GM12878 (cell line): ENCODE data around the gene PSMB4. TPM values are rescaled to one million over a fixed set of nuclear protein-coding genes. Genes with fewer than 3 reads are reported as not detected.
"Not testable (repeated sequence)": the region's sequence is repeated elsewhere in the genome, so short reads cannot be mapped to it uniquely, and the experiment has no call there.

Source experiments
- ATAC-seq: fragments of 200-7000 bp; cut with Tn5 transposase; 3 replicates; pipeline ENCODE4 v1.9.1; 2020; ENCODE audit warnings: mild to moderate bottlenecking, moderate library complexity
- BruUV-seq: library from RNA; stranded (reverse); fragments of 400-500 nt; replicated peaks from 2 replicates; lab custom pipeline; 2021; lab: Mats Ljungman, UMichigan
- CTCF ChIA-PET: fragments of 300-600 bp; sonication (Branson Sonifier 250); formaldehyde crosslinking; extraction: SDS; loops from one replicate; lab custom pipeline; 2021; ENCODE audit warnings: inconsistent platforms; lab: Yijun Ruan, JAX
- POLR2A ChIA-PET: fragments of 350-600 bp; formaldehyde crosslinking; extraction: SDS; loops from one replicate; lab custom pipeline; 2021; ENCODE audit warnings: inconsistent platforms; lab: Charles Lee
- RAD21 ChIA-PET: fragments of 300-600 bp; sonication (Branson Sonifier 250); formaldehyde crosslinking; loops from one replicate; lab custom pipeline; 2023; ENCODE audit warnings: antibody characterized with exemption; ENCODE audit not compliant: unreplicated experiment; lab: Charles Lee
- SMC1A ChIA-PET: fragments of 300-600 bp; sonication (Branson Sonifier 250); formaldehyde crosslinking; loops from one replicate; lab custom pipeline; 2023; ENCODE audit not compliant: unreplicated experiment, uncharacterized antibody; lab: Charles Lee
- DNase-seq: peaks from one replicate; pipeline ENCODE4 v3.0.0-alpha.2; 2011; ENCODE audit warnings: low read depth, low spot score
- FAIRE-seq: peaks from 3 replicates; lab custom pipeline; 2011; peaks lifted over from hg19 to GRCh38; lab: Jason Lieb, UNC
- H2AFZ ChIP-seq: 2 replicates; pipeline ENCODE4 v1.6.0; 2011; ENCODE audit warnings: low read depth, low read length, control low read depth; ENCODE audit not compliant: control insufficient read depth
- H3K27ac ChIP-seq: 2 replicates; pipeline ENCODE4 v1.5.1; 2011; ENCODE audit warnings: control low read depth; ENCODE audit not compliant: control insufficient read depth, insufficient read depth
- H3K27me3 ChIP-seq, 2 experiments: replicated peaks in 1 of 2; 2 replicates each; pipeline versions ENCODE4 v1.6.0 to v1.6.1; 2011; ENCODE audit warnings: low read length in 1 of 2; ENCODE audit not compliant: control insufficient read depth in 2 of 2, insufficient read depth in 2 of 2
- H3K36me3 ChIP-seq, 2 experiments: 2 replicates each; pipeline ENCODE4 v1.5.1; 2011; ENCODE audit warnings: low read length in 1 of 2; ENCODE audit not compliant: control insufficient read depth in 2 of 2, insufficient read depth in 2 of 2
- H3K4me1 ChIP-seq: 2 replicates; pipeline ENCODE4 v1.6.1; 2011; ENCODE audit warnings: mild to moderate bottlenecking, low read length, moderate library complexity, mixed read lengths; ENCODE audit not compliant: control insufficient read depth, insufficient read depth
- H3K4me2 ChIP-seq: 2 replicates; pipeline ENCODE4 v1.6.0; 2011; ENCODE audit warnings: control low read depth; ENCODE audit not compliant: control insufficient read depth, insufficient read depth
- H3K4me3 ChIP-seq: fragments of 200-600 bp; sonication (generic); 2 replicates; pipeline ENCODE4 v1.5.1; 2016
- H3K79me2 ChIP-seq: 2 replicates; pipeline ENCODE4 v1.6.0; 2011; ENCODE audit warnings: low read length; ENCODE audit not compliant: control insufficient read depth, insufficient read depth
- H3K9ac ChIP-seq: 2 replicates; pipeline ENCODE4 v1.8.0; 2011; ENCODE audit warnings: low read length, control low read depth, mixed read lengths; ENCODE audit not compliant: control insufficient read depth, insufficient read depth
- H3K9me3 ChIP-seq: replicated peaks from 3 replicates; pipeline ENCODE4 v1.5.1; 2011; ENCODE audit warnings: mild to moderate bottlenecking, low read length; ENCODE audit not compliant: control insufficient read depth, insufficient read depth
- H4K20me1 ChIP-seq: 2 replicates; pipeline ENCODE4 v1.6.0; 2011; ENCODE audit not compliant: control insufficient read depth, insufficient read depth
- ATF2 ChIP-seq: IDR thresholded peaks from 2 replicates; pipeline ENCODE4 v1.6.1; 2012; ENCODE audit warnings: low read length, inconsistent platforms
- CHD2 ChIP-seq: IDR thresholded peaks from 2 replicates; pipeline ENCODE4 v1.6.1; 2011; ENCODE audit warnings: low read depth, low read length, improper control_type of control experiment, borderline replicate concordance
- EED ChIP-seq: sonication (generic); IDR thresholded peaks from 2 replicates; pipeline ENCODE4 v1.6.1; 2016; ENCODE audit warnings: antibody characterized with exemption, low read depth
- FOXM1 ChIP-seq: IDR thresholded peaks from 2 replicates; pipeline ENCODE4 v1.6.1; 2012; ENCODE audit warnings: low read depth, mild to moderate bottlenecking, inconsistent platforms, low read length, moderate library complexity
- JUNB ChIP-seq: IDR thresholded peaks from 2 replicates; pipeline ENCODE4 v1.6.1; 2016; ENCODE audit warnings: antibody characterized with exemption, mild to moderate bottlenecking
- KLF5 ChIP-seq: fragments of 450-650 bp; IDR thresholded peaks from 2 replicates; pipeline ENCODE4 v1.6.1; 2014; ENCODE audit warnings: mild to moderate bottlenecking; ENCODE audit not compliant: partially characterized antibody
- MEF2A ChIP-seq: IDR thresholded peaks from 2 replicates; pipeline ENCODE4 v1.6.1; 2011; ENCODE audit warnings: low read depth, mild to moderate bottlenecking, low read length, moderate library complexity; ENCODE audit not compliant: insufficient read depth
- MYC ChIP-seq: IDR thresholded peaks from 2 replicates; pipeline ENCODE4 v1.6.1; 2011; ENCODE audit warnings: mild to moderate bottlenecking, low read length, moderate library complexity, inconsistent platforms; ENCODE audit not compliant: insufficient read depth, insufficient replicate concordance, insufficient read length, severe bottlenecking
- SPI1 ChIP-seq: IDR thresholded peaks from 2 replicates; pipeline ENCODE4 v1.6.1; 2011; ENCODE audit warnings: low read depth, mild to moderate bottlenecking, low read length, moderate library complexity, borderline replicate concordance; ENCODE audit not compliant: insufficient read depth
- SUPT20H ChIP-seq: IDR thresholded peaks from 2 replicates; pipeline ENCODE4 v1.6.1; 2011; ENCODE audit warnings: low read depth, mild to moderate bottlenecking, low read length, moderate library complexity, borderline replicate concordance; ENCODE audit not compliant: control insufficient read depth
- USF1 ChIP-seq: IDR thresholded peaks from 2 replicates; pipeline ENCODE4 v1.6.1; 2011; ENCODE audit warnings: borderline replicate concordance, low read depth, mild to moderate bottlenecking, moderate library complexity, mixed read lengths, low read length; ENCODE audit not compliant: insufficient read depth; ENCODE audit errors: extremely low read length
- ZNF24 ChIP-seq: fragments of 450-650 bp; IDR thresholded peaks from 2 replicates; pipeline ENCODE4 v1.6.1; 2017; ENCODE audit warnings: antibody characterized with exemption, mild to moderate bottlenecking
- ZNF274 ChIP-seq: IDR thresholded peaks from one replicate; pipeline ENCODE4 v1.8.0; 2011; ENCODE audit not compliant: insufficient read length, insufficient read depth
- WGBS: methylation state at CpG from one replicate; pipeline ENCODE4 v1.1.6; 2016; ENCODE audit warnings: low lambda C conversion rate; ENCODE audit not compliant: insufficient replicate concordance, insufficient coverage; ENCODE audit errors: missing lambda C conversion rate; 5-methylcytosine and 5-hydroxymethylcytosine counted together
- in situ Hi-C: fragments of 300-500 bp; cut with MboI; formaldehyde crosslinking; loops from 9 replicates; pipeline ENCODE4 v1.14.3; 2018; ENCODE audit warnings: mixed read lengths
- intact Hi-C: fragments of 100-400 bp; cut with micrococcal nuclease; formaldehyde crosslinking; loops from one replicate; pipeline ENCODE4 v1.14.2; 2022; ENCODE audit not compliant: unreplicated experiment
- polyA plus RNA-seq, 11 experiments: library from polyadenylated mRNA; depleted of rRNA in 4 of 11; unstranded in 6 of 11; stranded (reverse) in 5 of 11; fragments of >200 nt; fragmentation: Nextera tagmentation in 4 of 11; fragmentation: Illumina TruSeq in 1 of 11; extraction: Ambion mirVana in 4 of 11; extraction: Trizol in 1 of 11; gene quantifications; 1 replicate in 1 of 11; 2 replicates in 10 of 11; pipeline versions ENCODE4 v1.2.1 to v1.2.3, GENCODE V29; 2011 to 2016; ENCODE audit warnings: inconsistent platforms in 2 of 11, missing spikeins in 2 of 11, low read depth in 1 of 11
- total RNA-seq, 4 experiments: library from RNA; depleted of rRNA in 3 of 4; stranded (reverse); fragments of >200 nt in 3 of 4; fragmentation: Illumina TruSeq in 1 of 4; extraction: Trizol in 1 of 4; gene quantifications; 2 replicates each; pipeline versions ENCODE4 v1.2.1 to v1.2.3, GENCODE V29; 2013 to 2021

Gene PSMB4
- total and polyA plus RNA-seq, 10 of the 15 experiments (the other 5 are each of a cell fraction or from before 2014, with no cell fraction given) = 278 to 610 (median 421) TPM

- H3K9ac ChIP-seq, H3K27me3 ChIP-seq, H3K4me3 ChIP-seq, intact Hi-C loops, H3K27ac ChIP-seq, H3K36me3 ChIP-seq, CTCF ChIA-PET, ATAC-seq, DNase-seq, RAD21 ChIA-PET, H3K4me1 ChIP-seq, H2AFZ ChIP-seq, H3K79me2 ChIP-seq, SMC1A ChIA-PET, in situ Hi-C loops, H3K4me2 ChIP-seq, BruUV-seq, H3K9me3 ChIP-seq, H4K20me1 ChIP-seq, FAIRE-seq: not testable (repeated sequence)
- TF ChIP-seq JUNB = 0 out of 2 replicates have a peak, but pooled peaks have one; percentile 27
- 77% methylated on average over 19 of the region's 22 CpGs for WGBS
- POLR2A ChIA-PET = interaction anchor here (0.7 kb wide), 1 partner anchor 489 kb away, joined by 6 read pairs; no protein-coding TSS in a partner anchor
These were observed 8.9 kb upstream of the PSMB4 start for GRCh38 chr1:151390221-151391078.

- Histone ChIP-seq H3K4me3 (no peak overlapping the region), H3K4me1 (no peaks in the 10 kb centered on the region), H3K27me3 (no peaks in the 10 kb centered on the region), H3K27ac (no peak overlapping the region), H3K36me3 (no peaks in the 10 kb centered on the region), H3K9ac (no peak overlapping the region), H3K79me2 (no peaks in the 10 kb centered on the region), H3K4me2 (no peak overlapping the region), H2AFZ (no peak overlapping the region), H3K9me3 (no peaks in the 10 kb centered on the region), H4K20me1 (no peaks in the 10 kb centered on the region)
- no peak for ATAC-seq
- ChIA-PET SMC1A (no interaction called here), POLR2A (interaction anchor here (0.7 kb wide), 1 partner anchor 488 kb away, joined by 6 read pairs; no protein-coding TSS in a partner anchor), RAD21 (no interaction called here), CTCF (no interaction called here)
- WGBS = 41% methylated on average over 3 of the region's 3 CpGs
- no peak for DNase-seq
- FAIRE-seq = no peak
- TF ChIP-seq MEF2A (no peak), KLF5 (no peak), USF1 (no peak), ATF2 (no peak), CHD2 (no peak), ZNF24 (no peak), EED (no peak), ZNF274 (no peak), FOXM1 (no peak), SPI1 (no peak), SUPT20H (no peak), MYC (no peak)
- intact Hi-C loops = no loop called here
- BruUV-seq = no TSS peak
- in situ Hi-C loops = no loop called here
These were observed 8.3 kb upstream of the PSMB4 start for GRCh38 chr1:151391079-151391563.
